GM12878 (cell line): Measurements from ENCODE around the gene EXOC4. TPM values are rescaled to one million over a fixed set of nuclear protein-coding genes. Genes with fewer than 3 reads are reported as not detected.

ENCODE experiments used
- ATAC-seq: fragments of 200-7000 bp; cut with Tn5 transposase; 3 replicates; pipeline ENCODE4 v1.9.1; 2020; ENCODE audit warnings: mild to moderate bottlenecking, moderate library complexity
- BruUV-seq: library from RNA; stranded (reverse); fragments of 400-500 nt; replicated peaks from 2 replicates; lab custom pipeline; 2021; lab: Mats Ljungman, UMichigan
- CTCF ChIA-PET: fragments of 300-600 bp; sonication (Branson Sonifier 250); formaldehyde crosslinking; extraction: SDS; loops from one replicate; lab custom pipeline; 2021; ENCODE audit warnings: inconsistent platforms; lab: Yijun Ruan, JAX
- POLR2A ChIA-PET: fragments of 350-600 bp; formaldehyde crosslinking; extraction: SDS; loops from one replicate; lab custom pipeline; 2021; ENCODE audit warnings: inconsistent platforms; lab: Charles Lee
- RAD21 ChIA-PET: fragments of 300-600 bp; sonication (Branson Sonifier 250); formaldehyde crosslinking; loops from one replicate; lab custom pipeline; 2023; ENCODE audit warnings: antibody characterized with exemption; ENCODE audit not compliant: unreplicated experiment; lab: Charles Lee
- SMC1A ChIA-PET: fragments of 300-600 bp; sonication (Branson Sonifier 250); formaldehyde crosslinking; loops from one replicate; lab custom pipeline; 2023; ENCODE audit not compliant: unreplicated experiment, uncharacterized antibody; lab: Charles Lee
- DNase-seq: peaks from one replicate; pipeline ENCODE4 v3.0.0-alpha.2; 2011; ENCODE audit warnings: low read depth, low spot score
- FAIRE-seq: peaks from 3 replicates; lab custom pipeline; 2011; peaks lifted over from hg19 to GRCh38; lab: Jason Lieb, UNC
- H2AFZ ChIP-seq: 2 replicates; pipeline ENCODE4 v1.6.0; 2011; ENCODE audit warnings: low read depth, low read length, control low read depth; ENCODE audit not compliant: control insufficient read depth
- H3K27ac ChIP-seq: 2 replicates; pipeline ENCODE4 v1.5.1; 2011; ENCODE audit warnings: control low read depth; ENCODE audit not compliant: control insufficient read depth, insufficient read depth
- H3K27me3 ChIP-seq, 2 experiments: replicated peaks in 1 of 2; 2 replicates each; pipeline versions ENCODE4 v1.6.0 to v1.6.1; 2011; ENCODE audit warnings: low read length in 1 of 2; ENCODE audit not compliant: control insufficient read depth in 2 of 2, insufficient read depth in 2 of 2
- H3K36me3 ChIP-seq, 2 experiments: 2 replicates each; pipeline ENCODE4 v1.5.1; 2011; ENCODE audit warnings: low read length in 1 of 2; ENCODE audit not compliant: control insufficient read depth in 2 of 2, insufficient read depth in 2 of 2
- H3K4me1 ChIP-seq: 2 replicates; pipeline ENCODE4 v1.6.1; 2011; ENCODE audit warnings: mild to moderate bottlenecking, low read length, moderate library complexity, mixed read lengths; ENCODE audit not compliant: control insufficient read depth, insufficient read depth
- H3K4me2 ChIP-seq: 2 replicates; pipeline ENCODE4 v1.6.0; 2011; ENCODE audit warnings: control low read depth; ENCODE audit not compliant: control insufficient read depth, insufficient read depth
- H3K4me3 ChIP-seq: fragments of 200-600 bp; sonication (generic); 2 replicates; pipeline ENCODE4 v1.5.1; 2016
- H3K79me2 ChIP-seq: 2 replicates; pipeline ENCODE4 v1.6.0; 2011; ENCODE audit warnings: low read length; ENCODE audit not compliant: control insufficient read depth, insufficient read depth
- H3K9ac ChIP-seq: 2 replicates; pipeline ENCODE4 v1.8.0; 2011; ENCODE audit warnings: low read length, control low read depth, mixed read lengths; ENCODE audit not compliant: control insufficient read depth, insufficient read depth
- H3K9me3 ChIP-seq: replicated peaks from 3 replicates; pipeline ENCODE4 v1.5.1; 2011; ENCODE audit warnings: mild to moderate bottlenecking, low read length; ENCODE audit not compliant: control insufficient read depth, insufficient read depth
- H4K20me1 ChIP-seq: 2 replicates; pipeline ENCODE4 v1.6.0; 2011; ENCODE audit not compliant: control insufficient read depth, insufficient read depth
- BHLHE40 ChIP-seq, 2 experiments: fragments of 450-650 bp in 1 of 2; IDR thresholded peaks; 2 replicates each; pipeline ENCODE4 v1.6.1; 2011 to 2017; ENCODE audit warnings: low read depth in 2 of 2, borderline replicate concordance in 1 of 2, improper control_type of control experiment in 1 of 2, low read length in 1 of 2, mild to moderate bottlenecking in 1 of 2
- CBX3 ChIP-seq: fragments of 200-600 bp; sonication (generic); IDR thresholded peaks from 2 replicates; pipeline ENCODE4 v1.6.1; 2016; ENCODE audit warnings: low read depth, borderline replicate concordance
- CHD2 ChIP-seq: IDR thresholded peaks from 2 replicates; pipeline ENCODE4 v1.6.1; 2011; ENCODE audit warnings: low read depth, low read length, improper control_type of control experiment, borderline replicate concordance
- E2F4 ChIP-seq: IDR thresholded peaks from 2 replicates; pipeline ENCODE4 v1.6.1; 2012; ENCODE audit warnings: low read depth, low read length, improper control_type of control experiment
- IKZF1 ChIP-seq: fragments of 450-650 bp; conservative IDR thresholded peaks from 2 replicates; pipeline ENCODE4 v1.6.1; 2017; ENCODE audit warnings: antibody characterized with exemption, mild to moderate bottlenecking
- IRF5 ChIP-seq: fragments of 450-650 bp; IDR thresholded peaks from 2 replicates; pipeline ENCODE4 v1.6.1; 2017; ENCODE audit warnings: borderline replicate concordance
- MTA3 ChIP-seq: IDR thresholded peaks from 2 replicates; pipeline ENCODE4 v1.6.1; 2012; ENCODE audit warnings: low read length, inconsistent platforms, borderline replicate concordance
- NR2C1 ChIP-seq: fragments of 450-650 bp; IDR thresholded peaks from 2 replicates; pipeline ENCODE4 v1.6.1; 2017; ENCODE audit warnings: antibody characterized with exemption, mild to moderate bottlenecking, moderate library complexity
- POU2F2 ChIP-seq: IDR thresholded peaks from 3 replicates; pipeline ENCODE4 v1.6.1; 2011; ENCODE audit warnings: low read depth, mild to moderate bottlenecking, low read length, borderline replicate concordance
- RFX5 ChIP-seq: IDR thresholded peaks from 2 replicates; pipeline ENCODE4 v1.6.1; 2011; ENCODE audit warnings: low read depth, low read length, improper control_type of control experiment
- RUNX3 ChIP-seq: IDR thresholded peaks from 2 replicates; pipeline ENCODE4 v1.6.1; 2012; ENCODE audit warnings: low read length, inconsistent platforms
- SMARCA5 ChIP-seq: fragments of 450-650 bp; IDR thresholded peaks from 2 replicates; pipeline ENCODE4 v1.6.1; 2017; ENCODE audit warnings: mild to moderate bottlenecking
- WRNIP1 ChIP-seq: IDR thresholded peaks from 2 replicates; pipeline ENCODE4 v1.6.1; 2011; ENCODE audit warnings: low read depth, low read length, improper control_type of control experiment, borderline replicate concordance
- ZNF622 ChIP-seq: fragments of 450-650 bp; IDR thresholded peaks from 2 replicates; pipeline ENCODE4 v1.6.1; 2017; ENCODE audit warnings: mild to moderate bottlenecking, inconsistent platforms
- WGBS: methylation state at CpG from one replicate; pipeline ENCODE4 v1.1.6; 2016; ENCODE audit warnings: low lambda C conversion rate; ENCODE audit not compliant: insufficient replicate concordance, insufficient coverage; ENCODE audit errors: missing lambda C conversion rate; 5-methylcytosine and 5-hydroxymethylcytosine counted together
- in situ Hi-C: fragments of 300-500 bp; cut with MboI; formaldehyde crosslinking; loops from 9 replicates; pipeline ENCODE4 v1.14.3; 2018; ENCODE audit warnings: mixed read lengths
- intact Hi-C: fragments of 100-400 bp; cut with micrococcal nuclease; formaldehyde crosslinking; loops from one replicate; pipeline ENCODE4 v1.14.2; 2022; ENCODE audit not compliant: unreplicated experiment
- polyA plus RNA-seq, 11 experiments: library from polyadenylated mRNA; depleted of rRNA in 4 of 11; unstranded in 6 of 11; stranded (reverse) in 5 of 11; fragments of >200 nt; fragmentation: Nextera tagmentation in 4 of 11; fragmentation: Illumina TruSeq in 1 of 11; extraction: Ambion mirVana in 4 of 11; extraction: Trizol in 1 of 11; gene quantifications; 1 replicate in 1 of 11; 2 replicates in 10 of 11; pipeline versions ENCODE4 v1.2.1 to v1.2.3, GENCODE V29; 2011 to 2016; ENCODE audit warnings: inconsistent platforms in 2 of 11, missing spikeins in 2 of 11, low read depth in 1 of 11
- total RNA-seq, 4 experiments: library from RNA; depleted of rRNA in 3 of 4; stranded (reverse); fragments of >200 nt in 3 of 4; fragmentation: Illumina TruSeq in 1 of 4; extraction: Trizol in 1 of 4; gene quantifications; 2 replicates each; pipeline versions ENCODE4 v1.2.1 to v1.2.3, GENCODE V29; 2013 to 2021

Gene EXOC4
- total and polyA plus RNA-seq, 10 of the 15 experiments (the other 5 are each of a cell fraction or from before 2014, with no cell fraction given), result 13.2 to 44.5 (median 29.6) TPM

GRCh38 chr7:134073276-134073675, 820.4 kb downstream of the EXOC4 start:
- no peaks in the 10 kb centered on the region for H4K20me1 ChIP-seq
- DNase-seq (no peak), ATAC-seq (no peak), FAIRE-seq (no peak)
- H3K9me3 ChIP-seq, result no peaks in the 10 kb centered on the region
- peaks cover 18% of the 10 kb centered on the region for H3K4me1 ChIP-seq
- intact Hi-C loops, result no loop called here
- H3K27ac ChIP-seq, result no peak overlapping the region
- ChIA-PET SMC1A (no interaction called here), POLR2A (no interaction called here)
- H2AFZ ChIP-seq, result no peak overlapping the region
- H3K27me3 ChIP-seq, result no peaks in the 10 kb centered on the region
- no peak overlapping the region for H3K4me3 ChIP-seq
- no peak overlapping the region for H3K4me2 ChIP-seq
- H3K9ac ChIP-seq, result no peak overlapping the region
- no TSS peak for BruUV-seq
- in situ Hi-C loops, result no loop called here
- TF ChIP-seq BHLHE40 (IDR thresholded peaks at IDR 0.05; ENCODE audit: borderline replicate concordance in 1 of 2, low read depth in 2 of 2, low read length in 1 of 2) (no peak), IRF5 (no peak), MTA3 (no peak), NR2C1 (no peak), SMARCA5 (no peak), ZNF622 (no peak), RUNX3 (no peak), POU2F2 (no peak), CBX3 (no peak), CHD2 (no peak), RFX5 (no peak), WRNIP1 (no peak), IKZF1 (no peak), E2F4 (no peak)
- TF ChIP-seq, all 136 proteins: peak for 0
- CTCF ChIA-PET, result no interaction called here
- Histone ChIP-seq H3K36me3 (no peaks in the 10 kb centered on the region), H3K79me2 (no peaks in the 10 kb centered on the region)
- WGBS, result 99% methylated on average over 6 of the region's 6 CpGs
- RAD21 ChIA-PET, result no interaction called here
